SH-SY5Y (cell line): Measurements from ENCODE around the gene TRIM14.

Experiments
- GATA2 ChIP-seq: IDR thresholded peaks from 2 replicates; pipeline ENCODE4 v1.6.1; 2011; ENCODE audit warnings: mild to moderate bottlenecking, low read depth, low read length
- GATA3 ChIP-seq: IDR thresholded peaks from 2 replicates; pipeline ENCODE4 v1.6.1; 2011; ENCODE audit warnings: low read depth, mild to moderate bottlenecking, low read length, moderate library complexity

- TF ChIP-seq GATA2 (no peak), GATA3 (no peak)
These were observed 51.8 kb downstream of the TRIM14 start for GRCh38 chr9:98067184-98067583.
